ENCODE measurements around the gene DSTN. TPM values are rescaled to one million over a fixed set of nuclear protein-coding genes. Genes with fewer than 3 reads are reported as not detected.

Gene DSTN
- total and polyA plus RNA-seq, 2 experiments from 2014 or later: 162 to 459 TPM

DNA sequence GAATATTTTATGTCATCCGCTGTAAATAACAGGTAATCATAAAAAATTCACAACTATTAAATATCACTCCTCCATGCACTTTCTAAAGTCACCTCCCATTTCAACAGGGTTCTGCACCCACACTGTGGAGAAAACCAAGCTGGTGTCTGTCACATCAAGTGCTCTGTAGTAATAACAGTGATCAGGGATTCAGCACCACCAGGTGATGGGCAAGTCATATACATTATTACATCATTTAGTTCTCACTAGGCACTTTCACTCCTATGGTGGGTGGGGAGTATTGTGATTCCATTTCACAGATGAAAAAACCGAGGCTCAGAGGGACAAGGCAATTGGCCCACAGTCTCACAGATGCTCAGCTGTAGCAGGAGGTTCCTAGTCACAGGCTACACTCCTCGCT lies 47.3 kb upstream of the DSTN start (continued):
- TF ChIP-seq, protein P1, sequence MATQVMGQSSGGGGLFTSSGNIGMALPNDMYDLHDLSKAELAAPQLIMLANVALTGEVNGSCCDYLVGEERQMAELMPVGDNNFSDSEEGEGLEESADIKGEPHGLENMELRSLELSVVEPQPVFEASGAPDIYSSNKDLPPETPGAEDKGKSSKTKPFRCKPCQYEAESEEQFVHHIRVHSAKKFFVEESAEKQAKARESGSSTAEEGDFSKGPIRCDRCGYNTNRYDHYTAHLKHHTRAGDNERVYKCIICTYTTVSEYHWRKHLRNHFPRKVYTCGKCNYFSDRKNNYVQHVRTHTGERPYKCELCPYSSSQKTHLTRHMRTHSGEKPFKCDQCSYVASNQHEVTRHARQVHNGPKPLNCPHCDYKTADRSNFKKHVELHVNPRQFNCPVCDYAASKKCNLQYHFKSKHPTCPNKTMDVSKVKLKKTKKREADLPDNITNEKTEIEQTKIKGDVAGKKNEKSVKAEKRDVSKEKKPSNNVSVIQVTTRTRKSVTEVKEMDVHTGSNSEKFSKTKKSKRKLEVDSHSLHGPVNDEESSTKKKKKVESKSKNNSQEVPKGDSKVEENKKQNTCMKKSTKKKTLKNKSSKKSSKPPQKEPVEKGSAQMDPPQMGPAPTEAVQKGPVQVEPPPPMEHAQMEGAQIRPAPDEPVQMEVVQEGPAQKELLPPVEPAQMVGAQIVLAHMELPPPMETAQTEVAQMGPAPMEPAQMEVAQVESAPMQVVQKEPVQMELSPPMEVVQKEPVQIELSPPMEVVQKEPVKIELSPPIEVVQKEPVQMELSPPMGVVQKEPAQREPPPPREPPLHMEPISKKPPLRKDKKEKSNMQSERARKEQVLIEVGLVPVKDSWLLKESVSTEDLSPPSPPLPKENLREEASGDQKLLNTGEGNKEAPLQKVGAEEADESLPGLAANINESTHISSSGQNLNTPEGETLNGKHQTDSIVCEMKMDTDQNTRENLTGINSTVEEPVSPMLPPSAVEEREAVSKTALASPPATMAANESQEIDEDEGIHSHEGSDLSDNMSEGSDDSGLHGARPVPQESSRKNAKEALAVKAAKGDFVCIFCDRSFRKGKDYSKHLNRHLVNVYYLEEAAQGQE (IDR thresholded peaks at IDR 0.05; ENCODE audit: unreplicated experiment): no peak
- TF ChIP-seq JUNB (IDR thresholded peaks at IDR 0.05; ENCODE audit: unreplicated experiment): no peak

DNA sequence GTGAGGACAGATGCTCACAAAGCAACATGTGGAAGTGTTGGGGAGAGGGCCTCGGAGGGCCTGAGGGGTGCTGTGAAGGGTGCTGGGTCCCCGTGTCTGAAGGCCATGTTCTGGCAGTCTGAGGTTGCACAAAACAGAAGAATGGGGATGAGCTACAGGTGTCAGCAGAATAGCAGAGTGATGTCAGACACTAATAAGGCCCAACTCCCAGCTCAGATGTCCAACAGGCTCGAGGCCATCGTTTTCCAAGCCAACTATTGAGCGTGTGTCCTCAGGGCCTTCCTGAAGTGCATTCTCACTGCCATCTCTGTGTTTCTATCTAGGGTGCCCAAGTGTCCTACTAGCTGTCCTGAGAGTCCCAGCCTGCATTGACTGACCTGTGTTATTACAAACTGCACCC lies 46.5 kb upstream of the DSTN start:
- Mint-ChIP-seq H3K27ac (no peak overlapping the region), H3K9me3 (no peaks in the 10 kb centered on the region), H3K36me3 (ENCODE audit: low read depth) (no peaks in the 10 kb centered on the region), H3K27me3 (ENCODE audit: insufficient read depth, low read depth, poor library complexity) (peaks cover 4% of the 10 kb centered on the region), H3K4me3 (no peak overlapping the region), H3K4me1 (peaks cover 7% of the 10 kb centered on the region; the same call in 2 of the 3 replicates)
- Histone ChIP-seq H3K4me3 (no peak overlapping the region), H3F3A (replicated peaks; ENCODE audit: low read depth) (no peaks in the 10 kb centered on the region), H2AFZ (no peak overlapping the region), H3K36me3 (ENCODE audit: insufficient read depth) (no peaks in the 10 kb centered on the region), H3K27me3 (ENCODE audit: insufficient read depth) (no peaks in the 10 kb centered on the region), H3K9me2 (ENCODE audit: insufficient read depth) (no peaks in the 10 kb centered on the region), H3K4me2 (no peak overlapping the region), H4K20me1 (replicated peaks; ENCODE audit: insufficient read depth) (no peaks in the 10 kb centered on the region), H3K79me2 (replicated peaks; ENCODE audit: insufficient read depth) (no peaks in the 10 kb centered on the region), H3K4me1 (ENCODE audit: insufficient read depth) (no peaks in the 10 kb centered on the region), H3K27ac (ENCODE audit: low read depth) (no peak overlapping the region)
- no peak for DNase-seq (ENCODE audit: low spot score)
- ATAC-seq: no peak
- TF ChIP-seq, protein P2, sequence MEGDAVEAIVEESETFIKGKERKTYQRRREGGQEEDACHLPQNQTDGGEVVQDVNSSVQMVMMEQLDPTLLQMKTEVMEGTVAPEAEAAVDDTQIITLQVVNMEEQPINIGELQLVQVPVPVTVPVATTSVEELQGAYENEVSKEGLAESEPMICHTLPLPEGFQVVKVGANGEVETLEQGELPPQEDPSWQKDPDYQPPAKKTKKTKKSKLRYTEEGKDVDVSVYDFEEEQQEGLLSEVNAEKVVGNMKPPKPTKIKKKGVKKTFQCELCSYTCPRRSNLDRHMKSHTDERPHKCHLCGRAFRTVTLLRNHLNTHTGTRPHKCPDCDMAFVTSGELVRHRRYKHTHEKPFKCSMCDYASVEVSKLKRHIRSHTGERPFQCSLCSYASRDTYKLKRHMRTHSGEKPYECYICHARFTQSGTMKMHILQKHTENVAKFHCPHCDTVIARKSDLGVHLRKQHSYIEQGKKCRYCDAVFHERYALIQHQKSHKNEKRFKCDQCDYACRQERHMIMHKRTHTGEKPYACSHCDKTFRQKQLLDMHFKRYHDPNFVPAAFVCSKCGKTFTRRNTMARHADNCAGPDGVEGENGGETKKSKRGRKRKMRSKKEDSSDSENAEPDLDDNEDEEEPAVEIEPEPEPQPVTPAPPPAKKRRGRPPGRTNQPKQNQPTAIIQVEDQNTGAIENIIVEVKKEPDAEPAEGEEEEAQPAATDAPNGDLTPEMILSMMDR (conservative IDR thresholded peaks at IDR 0.05; ENCODE audit: low read depth in 2 of 2): no peak
- TF ChIP-seq, protein P1 (IDR thresholded peaks at IDR 0.05; ENCODE audit: unreplicated experiment): no peak
- TF ChIP-seq, protein P3, sequence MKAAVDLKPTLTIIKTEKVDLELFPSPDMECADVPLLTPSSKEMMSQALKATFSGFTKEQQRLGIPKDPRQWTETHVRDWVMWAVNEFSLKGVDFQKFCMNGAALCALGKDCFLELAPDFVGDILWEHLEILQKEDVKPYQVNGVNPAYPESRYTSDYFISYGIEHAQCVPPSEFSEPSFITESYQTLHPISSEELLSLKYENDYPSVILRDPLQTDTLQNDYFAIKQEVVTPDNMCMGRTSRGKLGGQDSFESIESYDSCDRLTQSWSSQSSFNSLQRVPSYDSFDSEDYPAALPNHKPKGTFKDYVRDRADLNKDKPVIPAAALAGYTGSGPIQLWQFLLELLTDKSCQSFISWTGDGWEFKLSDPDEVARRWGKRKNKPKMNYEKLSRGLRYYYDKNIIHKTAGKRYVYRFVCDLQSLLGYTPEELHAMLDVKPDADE (IDR thresholded peaks at IDR 0.05): no peak

Measured in GM23338 (cell line).